ENCODE data around the gene KLHL25. TPM values are rescaled to one million over a fixed set of nuclear protein-coding genes. Genes with fewer than 3 reads are reported as not detected.

Gene KLHL25
- total and polyA plus RNA-seq, 2 of the 8 experiments (the other 6 are each of a cell fraction or from before 2014, with no cell fraction given) = 16.5 to 22.0 TPM

GRCh38 chr15:85744579-85744978 lies 50.1 kb downstream of the KLHL25 start (continued):
- TF ChIP-seq ZNF274 (IDR thresholded peaks at IDR 0.05; ENCODE audit: borderline replicate concordance, extremely low read depth, low read length) = no peak
- no peak for TF ChIP-seq JUN (IDR thresholded peaks at IDR 0.05; ENCODE audit: low read depth, low read length)
